Stimulated activated CD4-positive, alpha-beta T cell treated with anti-CD3 and anti-CD28 coated beads, Interleukin-4, amount 100 ng/mL, for 48 hours (primary cell): ENCODE measurements around the gene RRP9.
"Not testable (repeated sequence)": the region's sequence is repeated elsewhere in the genome, so short reads cannot be mapped to it uniquely, and the experiment has no call there.

ENCODE experiments used
- DNase-seq, 2 donors: peaks; one replicate each; pipeline ENCODE4 v3.0.0-alpha.2; 2020; ENCODE audit warnings: low read depth in 2 of 2

Gene RRP9

DNA sequence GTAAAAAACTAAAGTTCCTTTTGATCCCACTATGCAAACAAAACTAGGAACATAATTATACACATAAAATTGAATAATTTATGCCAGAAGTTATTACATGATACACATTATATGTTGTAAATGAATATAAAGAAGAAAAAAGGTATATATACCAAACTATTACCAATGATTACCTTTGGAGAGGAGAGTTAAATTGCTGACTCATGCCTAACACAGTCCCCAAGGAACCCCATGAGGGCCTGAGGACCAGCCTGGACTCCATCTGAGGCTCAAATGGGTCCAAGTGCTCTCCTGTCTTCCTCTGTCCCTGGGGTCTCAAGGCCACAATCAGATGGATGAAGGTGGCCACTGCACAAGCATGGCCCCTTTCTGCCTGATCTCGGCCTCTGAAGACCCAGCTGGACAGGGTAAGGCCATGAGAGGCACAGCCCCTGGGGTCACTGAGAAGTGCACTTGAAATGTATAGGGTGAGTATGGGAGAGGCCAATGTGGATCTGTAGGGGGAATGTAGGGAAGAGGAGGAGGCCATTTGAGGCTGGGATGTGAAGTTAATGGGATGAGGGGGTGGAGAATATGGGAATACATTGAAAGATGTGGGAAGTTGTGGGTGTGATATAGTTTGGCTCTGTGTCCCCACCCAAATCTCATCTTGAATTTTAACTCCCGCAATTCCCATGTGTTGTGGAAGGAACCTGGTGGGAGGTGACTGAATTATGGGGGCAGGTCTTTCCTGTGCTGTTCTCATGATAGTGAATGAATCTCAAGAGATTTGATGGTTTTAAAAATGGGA, 37.5 kb downstream of the RRP9 start:
- DNase-seq, result no peak

DNA sequence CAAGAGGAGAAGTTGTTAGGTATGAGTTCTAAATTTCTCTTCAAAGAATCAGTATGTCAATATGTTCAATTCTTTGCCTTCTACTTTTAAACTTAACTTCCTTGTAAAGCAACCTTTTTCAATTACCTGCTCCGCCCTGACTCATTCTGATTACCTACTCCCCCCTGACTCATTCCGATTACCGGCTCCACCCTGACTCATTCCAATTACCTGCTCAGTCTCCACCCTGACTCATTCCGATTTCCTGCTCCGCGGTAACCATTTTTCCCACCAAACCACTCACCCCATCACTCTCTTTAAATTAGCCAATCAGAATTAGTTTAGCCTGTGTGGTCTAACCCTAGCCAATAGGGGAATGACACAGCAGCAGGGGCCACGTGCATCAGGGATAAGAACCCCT, 39.3 kb downstream of the RRP9 start:
- peak; percentile 11 to 22 for DNase-seq

DNA sequence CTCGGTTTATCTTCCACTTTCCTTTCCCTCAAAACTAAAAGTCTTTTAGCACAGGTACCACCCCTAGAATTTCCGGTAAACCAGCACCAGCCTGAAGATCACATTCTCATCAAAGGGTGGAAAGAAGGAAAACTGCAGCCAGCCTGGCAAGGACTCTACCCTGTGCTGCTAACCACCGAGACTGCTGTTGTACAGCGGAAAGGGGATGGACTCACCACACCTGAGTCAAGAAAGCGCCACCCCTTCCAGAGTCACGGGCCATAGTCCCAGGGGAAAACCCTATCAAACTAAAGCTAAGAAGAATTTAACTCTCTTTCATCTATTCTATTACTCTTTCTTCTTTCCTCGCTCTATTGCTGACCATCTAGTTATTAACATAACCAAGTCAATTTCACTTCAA, 41.7 kb downstream of the RRP9 start:
- DNase-seq, result not testable (repeated sequence)

DNA sequence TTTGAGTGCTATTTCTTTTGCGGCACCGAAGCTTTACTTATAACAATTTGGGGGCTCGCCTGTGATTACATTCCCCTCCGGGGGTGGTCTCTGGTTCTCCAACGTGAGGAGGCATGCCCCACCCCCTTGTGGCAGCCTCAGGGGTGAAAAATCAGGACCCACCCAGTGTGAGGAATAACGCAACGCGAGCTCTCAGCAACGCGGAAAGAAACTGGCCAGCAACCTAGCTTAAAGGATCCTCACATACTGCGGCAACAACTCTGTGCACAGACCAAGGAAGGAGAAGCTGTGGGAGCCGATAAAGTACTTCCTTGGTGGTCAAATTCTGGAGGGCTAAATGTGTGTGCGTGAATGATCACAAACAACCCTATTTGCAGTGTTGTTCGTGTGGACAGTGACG, 44.3 kb downstream of the RRP9 start:
- DNase-seq, result no peak

DNA sequence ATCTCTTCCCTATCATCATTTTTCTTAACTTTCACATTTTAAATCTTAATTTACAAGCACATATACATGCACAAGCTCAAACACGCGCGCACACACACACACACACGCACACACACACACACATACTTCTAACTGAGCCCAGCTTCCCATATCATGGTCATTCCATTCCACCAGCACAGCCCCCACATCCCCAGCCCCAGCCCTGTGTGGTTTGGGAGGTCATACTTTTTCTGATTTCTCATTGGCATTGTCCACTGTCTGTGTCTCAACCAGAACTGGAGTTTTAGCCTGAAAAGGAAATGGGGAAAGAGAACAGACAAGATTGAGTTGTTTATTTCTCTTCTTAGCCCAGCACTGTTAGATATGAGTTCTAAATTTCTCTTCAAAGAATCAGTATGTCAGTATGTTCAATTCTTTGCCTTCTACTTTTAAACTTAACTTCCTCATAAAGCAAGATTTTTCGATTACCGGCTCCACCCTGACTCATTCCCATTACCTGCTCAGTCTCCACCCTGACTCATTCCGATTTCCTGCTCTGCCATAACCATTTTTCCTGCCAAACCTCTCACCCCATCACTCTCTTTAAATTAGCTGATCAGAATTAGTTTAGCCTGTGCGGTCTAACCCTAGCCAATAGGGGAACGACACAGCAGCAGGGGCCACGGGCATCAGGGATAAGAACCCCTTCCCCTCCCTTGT, 44.9 kb downstream of the RRP9 start:
- no peak for DNase-seq

DNA sequence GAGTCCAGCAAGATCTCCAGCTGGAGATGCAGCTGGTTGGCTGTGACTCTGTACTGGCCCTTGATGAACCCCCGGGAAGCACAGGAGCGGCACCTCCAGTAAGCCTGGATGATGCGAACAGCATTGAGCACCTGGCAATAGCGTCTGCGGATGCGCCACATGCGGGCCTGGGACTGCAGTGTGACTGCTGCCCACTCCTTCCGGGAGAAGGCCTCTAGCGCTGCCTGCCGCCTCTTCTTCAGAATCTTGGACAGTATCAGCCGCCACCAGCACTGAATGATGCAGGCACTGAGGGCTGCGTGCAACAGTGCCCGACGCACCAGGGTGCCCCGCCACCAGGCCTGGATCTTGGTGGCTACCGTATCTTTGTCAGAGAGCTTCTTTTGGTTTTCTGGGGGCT, 46.8 kb downstream of the RRP9 start:
- DNase-seq, result no peak

DNA sequence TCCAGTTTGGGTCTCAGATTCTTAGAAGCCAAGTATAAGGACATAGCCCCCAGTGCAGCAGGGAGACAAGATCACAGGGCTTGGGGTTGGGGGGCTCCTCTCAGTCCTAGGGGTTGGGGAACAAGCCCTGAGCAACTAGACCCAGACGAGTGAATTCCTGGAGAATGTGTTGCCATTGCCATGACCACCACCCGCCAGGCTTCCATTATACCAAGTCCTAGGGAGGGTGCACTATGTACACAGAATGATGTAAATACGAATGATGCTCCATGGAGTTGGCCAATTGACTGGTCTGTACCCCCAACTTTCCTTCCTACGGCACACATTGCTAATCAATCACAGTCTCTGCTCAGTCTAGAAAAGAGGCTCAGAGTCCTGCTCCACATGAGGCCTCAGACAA, 47.3 kb downstream of the RRP9 start:
- DNase-seq, result no peak

DNA sequence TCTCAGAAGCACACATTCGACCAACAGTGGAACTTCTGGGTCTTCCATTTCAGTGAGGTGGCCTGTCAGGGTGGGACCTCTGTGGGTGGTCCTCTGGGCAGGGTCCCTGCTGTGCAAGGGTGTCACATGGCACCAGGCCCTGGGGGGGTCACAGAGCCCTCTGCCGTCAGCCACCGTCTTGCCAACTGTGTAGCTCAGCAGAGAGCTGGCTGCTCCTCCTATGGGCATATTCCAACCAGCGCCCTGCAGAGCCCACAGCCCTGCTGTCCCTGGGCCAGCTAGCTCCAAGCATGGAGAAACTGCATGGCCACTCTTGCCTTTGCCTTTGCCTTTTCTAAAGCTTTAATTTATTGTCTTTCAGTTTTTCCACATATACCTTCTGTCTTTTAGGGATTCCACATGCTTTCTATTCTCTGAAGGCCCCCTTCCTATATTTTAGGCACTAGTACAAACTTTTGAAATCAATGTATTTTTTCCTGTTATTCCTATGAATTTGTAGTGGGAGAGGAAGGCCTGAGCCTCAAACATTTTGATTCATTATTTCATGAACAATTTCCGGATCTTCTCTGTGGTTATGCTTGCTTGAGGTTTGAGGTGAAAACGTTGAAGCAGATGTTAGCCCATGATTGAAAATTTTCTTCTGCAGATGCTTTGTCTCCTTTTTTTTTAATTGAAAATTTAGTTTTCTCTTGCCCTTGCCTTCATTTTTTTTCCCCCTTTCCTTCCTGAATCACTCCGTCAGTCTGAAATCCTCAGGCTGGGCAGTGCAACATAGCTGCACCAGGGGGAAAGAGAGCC, 50.3 kb downstream of the RRP9 start:
- no peak for DNase-seq

DNA sequence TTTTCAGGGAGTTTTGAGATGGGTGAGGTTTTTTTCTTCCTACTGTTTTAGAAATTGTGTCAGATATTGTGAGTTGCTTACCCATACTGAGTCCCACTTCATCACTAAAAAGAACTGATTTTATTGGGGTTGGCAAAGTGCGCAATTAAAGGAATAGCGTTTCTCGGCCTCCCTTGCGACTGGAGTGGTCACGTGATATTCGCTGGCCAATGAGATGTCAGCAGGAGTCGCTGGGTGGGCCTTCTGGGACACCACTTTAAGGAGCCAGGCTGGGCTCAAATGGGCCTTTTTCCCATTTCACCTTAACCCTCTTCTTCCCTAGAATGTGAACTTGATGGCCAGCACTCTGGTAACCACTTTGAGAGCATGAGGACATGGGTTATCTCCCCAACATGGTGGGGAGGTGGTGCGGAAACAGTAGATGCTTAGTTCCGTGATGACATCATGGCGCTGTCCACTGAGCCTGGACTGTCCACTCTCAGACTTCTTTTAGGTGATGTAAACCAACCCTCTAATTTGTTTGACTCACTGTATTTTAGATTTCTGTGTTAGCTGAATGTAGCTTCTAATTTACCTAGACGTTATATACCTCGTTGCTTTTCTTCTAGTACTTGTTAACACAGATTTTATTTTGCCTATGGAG, 53.1 kb downstream of the RRP9 start:
- no peak for DNase-seq

DNA sequence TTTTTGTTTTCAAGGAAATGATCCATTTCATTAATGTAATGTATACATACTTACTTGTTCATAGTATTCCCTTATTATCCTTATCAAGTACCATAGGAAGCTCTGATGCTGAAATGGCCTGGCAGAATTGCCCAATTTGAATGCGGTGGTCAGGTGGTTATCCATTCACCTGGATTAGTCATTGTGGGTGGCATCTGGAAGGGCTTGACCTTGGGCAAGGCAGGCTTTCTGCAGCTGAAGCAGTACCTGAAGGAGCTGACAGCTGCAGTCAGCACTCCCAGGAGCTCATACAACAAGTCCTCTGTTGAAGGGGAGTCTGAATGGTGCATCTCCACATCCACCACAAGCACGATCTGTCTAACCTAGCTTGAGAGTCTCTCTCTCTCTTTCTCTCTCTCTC, 54.1 kb downstream of the RRP9 start:
- no peak for DNase-seq

DNA sequence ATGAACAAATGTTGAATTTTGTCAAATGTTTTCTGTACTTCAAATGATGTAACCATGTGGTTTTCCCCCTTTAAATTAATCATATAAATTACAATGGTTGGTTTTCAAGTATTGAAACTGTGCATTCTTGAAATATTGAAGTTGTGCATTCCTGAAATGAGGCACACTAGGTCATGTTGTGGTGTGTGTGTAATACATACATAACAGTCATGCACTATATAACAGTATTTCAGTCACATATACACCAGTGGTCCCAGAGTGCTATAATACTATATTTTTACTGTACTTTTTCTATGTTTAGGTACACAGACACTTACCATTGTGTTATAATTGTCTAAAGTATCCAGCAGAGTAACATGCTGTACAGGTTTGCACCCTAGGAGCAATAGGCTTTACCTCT, 55.3 kb downstream of the RRP9 start:
- no peak for DNase-seq
